Prostate gland (tissue), 2 donors: ENCODE results near the gene SIGLEC14.

Source experiments
- CTCF ChIP-seq, 4 experiments: fragments of 200-600 bp in 2 of 4; fragments of 450-650 bp in 2 of 4; sonication (generic) in 2 of 4; IDR thresholded peaks; 1 replicate in 3 of 4; 2 replicates in 1 of 4; pipeline ENCODE4 v1.5.1; 2016 to 2019; ENCODE audit warnings: antibody characterized with exemption in 4 of 4, mild to moderate bottlenecking in 2 of 4, moderate library complexity in 2 of 4
- POLR2A ChIP-seq: fragments of 450-650 bp; IDR thresholded peaks from one replicate; pipeline ENCODE4 v1.6.1; 2016; ENCODE audit warnings: antibody characterized with exemption, mild to moderate bottlenecking

- no peak for TF ChIP-seq POLR2A
- TF ChIP-seq CTCF (IDR thresholded peaks at IDR 0.05): no peak
Observed at GRCh38 chr19:51680474-51680873, 33.8 kb upstream of the SIGLEC14 start.
